ENCODE measurements around the gene DGKI. TPM values are rescaled to one million over a fixed set of nuclear protein-coding genes. Genes with fewer than 3 reads are reported as not detected.

Gene DGKI
- total RNA-seq, 1 experiment from 2014 or later: 0.15 TPM

- no peak overlapping the region for H2AFZ ChIP-seq (ENCODE audit: low read depth, low read length, poor library complexity, severe bottlenecking)
These were observed 500.9 kb downstream of the DGKI start for GRCh38 chr7:137345799-137346449.

More at GRCh38 chr7:137345799-137346449, 500.9 kb downstream of the DGKI start:
- RAD21 ChIA-PET (ENCODE audit: low non-redundant PET in 1 of 2, low total read pairs in 2 of 2, uncharacterized antibody in 2 of 2, unreplicated experiment in 2 of 2): no interaction called here
- no peak overlapping the region for H3K4me2 ChIP-seq (ENCODE audit: low read length)
- DNase-seq (ENCODE audit: low read depth, low spot score) (no peak), ATAC-seq (no peak)
- H3K4me3 ChIP-seq (replicated peaks in 1 of 2; ENCODE audit: low read depth in 1 of 2, low read length in 2 of 2): no peak overlapping the region
- H3K79me2 ChIP-seq (ENCODE audit: insufficient read depth, low read length): no peaks in the 10 kb centered on the region
- TF ChIP-seq ELF1 (IDR thresholded peaks at IDR 0.05; ENCODE audit: borderline replicate concordance, low read depth) (no peak), ZNF274 (IDR thresholded peaks at IDR 0.05; ENCODE audit: low read depth, low read length) (no peak), EZH2phosphoT487 (IDR thresholded peaks at IDR 0.05; ENCODE audit: borderline replicate concordance) (no peak), EZH2 (IDR thresholded peaks at IDR 0.05) (no peak), ZFX (IDR thresholded peaks at IDR 0.05) (no peak), CBX3 (IDR thresholded peaks at IDR 0.05; ENCODE audit: low read depth) (no peak), SRF (IDR thresholded peaks at IDR 0.05; ENCODE audit: low read depth) (no peak), ATF3 (IDR thresholded peaks at IDR 0.05) (no peak), YY1 (IDR thresholded peaks at IDR 0.05; ENCODE audit: extremely low read depth, insufficient replicate concordance, low read depth, low read length) (no peak), EGR1 (IDR thresholded peaks at IDR 0.05; ENCODE audit: low read depth) (no peak), SP1 (IDR thresholded peaks at IDR 0.05; ENCODE audit: low read depth) (no peak), SIN3A (IDR thresholded peaks at IDR 0.05; ENCODE audit: low read depth) (no peak), POLR2AphosphoS5 (IDR thresholded peaks at IDR 0.05; ENCODE audit: low read depth, low read length) (no peak), MAX (IDR thresholded peaks at IDR 0.05) (no peak), POLR2A (IDR thresholded peaks at IDR 0.05; ENCODE audit: borderline replicate concordance, extremely low read depth, insufficient read depth, insufficient read length) (no peak), CEBPB (IDR thresholded peaks at IDR 0.05; ENCODE audit: low read depth) (no peak), CTCF (IDR thresholded peaks at IDR 0.05 in 2 of 3, conservative IDR thresholded peaks at IDR 0.05 in 1 of 3; ENCODE audit: borderline replicate concordance in 1 of 3, insufficient read depth in 1 of 3, low read depth in 2 of 3, low read length in 2 of 3) (no peak), RAD21 (IDR thresholded peaks at IDR 0.05; ENCODE audit: low read depth) (no peak), JUND (IDR thresholded peaks at IDR 0.05) (no peak)
- TF ChIP-seq, protein P1, sequence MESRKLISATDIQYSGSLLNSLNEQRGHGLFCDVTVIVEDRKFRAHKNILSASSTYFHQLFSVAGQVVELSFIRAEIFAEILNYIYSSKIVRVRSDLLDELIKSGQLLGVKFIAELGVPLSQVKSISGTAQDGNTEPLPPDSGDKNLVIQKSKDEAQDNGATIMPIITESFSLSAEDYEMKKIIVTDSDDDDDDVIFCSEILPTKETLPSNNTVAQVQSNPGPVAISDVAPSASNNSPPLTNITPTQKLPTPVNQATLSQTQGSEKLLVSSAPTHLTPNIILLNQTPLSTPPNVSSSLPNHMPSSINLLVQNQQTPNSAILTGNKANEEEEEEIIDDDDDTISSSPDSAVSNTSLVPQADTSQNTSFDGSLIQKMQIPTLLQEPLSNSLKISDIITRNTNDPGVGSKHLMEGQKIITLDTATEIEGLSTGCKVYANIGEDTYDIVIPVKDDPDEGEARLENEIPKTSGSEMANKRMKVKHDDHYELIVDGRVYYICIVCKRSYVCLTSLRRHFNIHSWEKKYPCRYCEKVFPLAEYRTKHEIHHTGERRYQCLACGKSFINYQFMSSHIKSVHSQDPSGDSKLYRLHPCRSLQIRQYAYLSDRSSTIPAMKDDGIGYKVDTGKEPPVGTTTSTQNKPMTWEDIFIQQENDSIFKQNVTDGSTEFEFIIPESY (IDR thresholded peaks at IDR 0.05; ENCODE audit: extremely low read depth, insufficient replicate concordance, low read length): no peak
- no TSS peak for BruUV-seq (replicated peaks)
- H4K20me1 ChIP-seq (ENCODE audit: insufficient read depth): no peaks in the 10 kb centered on the region
- H3K27ac ChIP-seq (ENCODE audit: low read depth, low read length): no peak overlapping the region
- POLR2A ChIA-PET: no interaction called here
- H3K9me3 ChIP-seq (ENCODE audit: control insufficient read depth in 1 of 2, insufficient read depth in 1 of 2, low read depth in 1 of 2, low read length in 2 of 2): no peaks in the 10 kb centered on the region; a peak in 2 of 4 replicates
- H3K27me3 ChIP-seq (ENCODE audit: insufficient read depth, low read length): no peaks in the 10 kb centered on the region
- H3K9me2 ChIP-seq (ENCODE audit: insufficient read depth): no peaks in the 10 kb centered on the region
- no peaks in the 10 kb centered on the region for H3K36me3 ChIP-seq (ENCODE audit: control insufficient read depth in 1 of 2, insufficient read depth in 2 of 2, low read length in 2 of 2)
- no peaks in the 10 kb centered on the region for H3K4me1 ChIP-seq (ENCODE audit: control insufficient read depth in 1 of 2, insufficient read depth in 2 of 2, low read length in 2 of 2)
- CTCF ChIA-PET: no interaction called here
- intact Hi-C loops (cut with micrococcal nuclease): no loop called here
- H3K9ac ChIP-seq (ENCODE audit: low read length): no peak overlapping the region

Data from HCT116 (cell line).